ENCODE measurements around the gene SERGEF. TPM values are rescaled to one million over a fixed set of nuclear protein-coding genes. Genes with fewer than 3 reads are reported as not detected.

SERGEF gene
- total RNA-seq, 1 donor from 2014 or later: 15.2 TPM

DNA sequence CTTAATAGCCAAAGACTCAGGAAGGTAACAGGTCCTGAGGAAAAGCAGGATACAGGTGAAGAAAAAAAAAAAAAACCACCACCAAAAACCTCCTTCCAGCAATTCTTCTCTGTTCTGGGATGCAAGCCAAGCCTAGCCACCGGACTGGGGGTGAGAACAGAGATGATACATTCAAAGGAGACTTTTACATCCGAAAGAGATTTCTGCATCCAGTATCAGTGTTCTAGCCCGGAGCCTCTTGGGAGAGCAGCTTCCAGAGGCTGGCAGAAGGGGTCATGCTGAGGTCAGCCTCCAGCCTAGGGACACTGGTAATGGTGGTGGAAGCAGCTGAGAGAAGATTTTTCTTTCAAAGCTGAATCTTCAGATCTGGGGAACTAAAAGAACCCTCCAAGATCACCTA is 202.1 kb downstream of the SERGEF start:
- ATAC-seq: no peak
- DNase-seq (ENCODE audit: missing footprints): no peak
- intact Hi-C loops (cut with DNase I): no loop called here

DNA sequence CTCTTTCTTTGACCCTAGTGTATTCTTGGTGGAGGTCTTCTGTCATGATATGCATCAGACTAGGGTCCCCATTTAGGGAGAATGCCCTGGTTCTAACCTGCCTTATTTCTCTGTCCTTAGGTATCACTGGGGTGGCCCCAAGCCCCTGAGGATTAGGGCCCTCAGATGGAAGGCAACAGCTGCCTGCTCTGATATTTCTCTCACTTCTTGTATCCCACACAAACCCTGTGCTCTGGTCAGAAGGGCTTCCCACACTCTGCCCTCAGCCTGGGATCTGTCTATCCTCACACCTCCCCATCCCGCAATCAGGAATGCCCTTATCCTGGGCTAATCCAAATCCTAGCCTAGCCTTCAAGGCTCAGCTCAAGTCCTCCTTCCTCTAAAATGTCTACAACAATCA is 202.8 kb downstream of the SERGEF start:
- DNase-seq (ENCODE audit: missing footprints): no peak
- intact Hi-C loops (cut with DNase I): no loop called here
- no peak for ATAC-seq

- no peak for DNase-seq (ENCODE audit: missing footprints)
- ATAC-seq: no peak
- intact Hi-C loops (cut with DNase I): no loop called here
Observed at GRCh38 chr11:17807034-17807433, 205.8 kb downstream of the SERGEF start.

DNA sequence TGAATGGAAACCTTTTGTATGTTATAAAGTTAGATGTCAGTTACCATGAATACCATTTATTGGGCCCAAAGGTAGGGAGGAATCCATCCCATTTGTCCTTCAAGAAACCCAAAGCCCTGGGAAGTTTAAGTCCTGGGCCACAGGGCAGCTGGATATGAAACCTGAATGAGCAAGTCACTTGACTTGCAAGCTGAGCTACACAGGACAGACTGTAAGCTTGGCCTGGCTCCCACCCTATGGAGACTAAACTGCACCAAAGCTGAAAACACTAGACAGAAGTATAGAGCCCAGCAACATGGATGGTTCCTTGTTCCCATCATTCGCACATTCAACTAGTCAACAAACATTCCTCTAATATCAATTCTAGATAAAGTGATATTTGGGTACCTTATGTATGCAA is 207.0 kb downstream of the SERGEF start:
- no peak for DNase-seq (ENCODE audit: missing footprints)
- ATAC-seq: peak; percentile 50
- intact Hi-C loops (cut with DNase I): no loop called here

- DNase-seq (ENCODE audit: missing footprints): no peak
- ATAC-seq: no peak
- intact Hi-C loops (cut with DNase I): no loop called here
Observed at GRCh38 chr11:17805043-17805442, 207.8 kb downstream of the SERGEF start.

DNA sequence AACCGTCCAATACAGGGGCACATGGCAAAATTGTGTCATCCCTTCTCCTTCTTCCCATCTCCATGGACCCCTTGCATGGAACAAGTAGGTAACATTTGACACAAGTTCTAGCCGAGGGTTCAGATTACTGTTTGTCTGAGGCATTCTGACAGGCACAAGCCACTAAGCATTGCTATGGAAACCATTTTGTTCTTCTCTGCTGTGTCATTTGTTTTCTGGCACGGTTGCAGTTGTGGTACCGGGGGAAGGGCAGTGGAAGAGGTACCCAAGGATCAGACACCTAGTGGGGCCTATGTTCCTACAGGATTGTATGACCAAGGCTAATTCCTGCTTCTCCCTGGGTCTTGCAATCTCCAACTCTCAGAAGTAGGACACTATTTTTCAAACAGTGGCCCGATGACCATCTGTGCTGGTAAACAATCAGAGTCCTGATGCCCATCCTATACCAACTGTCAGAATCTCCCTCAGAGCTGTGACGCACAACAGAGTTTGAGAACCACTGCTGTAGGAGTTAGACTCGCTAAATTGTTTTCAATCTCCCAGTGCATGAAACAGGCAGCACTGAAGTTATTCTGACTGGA is 209.0 kb downstream of the SERGEF start:
- intact Hi-C loops (cut with DNase I): no loop called here
- ATAC-seq: no peak
- DNase-seq (ENCODE audit: missing footprints): no peak

- DNase-seq (ENCODE audit: missing footprints) (no peak), ATAC-seq (no peak)
- intact Hi-C loops (cut with DNase I): no loop called here
Observed at GRCh38 chr11:17802491-17802890, 210.4 kb downstream of the SERGEF start.

- ATAC-seq (no peak), DNase-seq (ENCODE audit: missing footprints) (no peak)
- intact Hi-C loops (cut with DNase I): no loop called here
Observed at GRCh38 chr11:17801166-17801565, 211.7 kb downstream of the SERGEF start.

GRCh38 chr11:17799147-17799546 is 213.7 kb downstream of the SERGEF start:
- ATAC-seq: no peak
- intact Hi-C loops (cut with DNase I): no loop called here
- no peak for DNase-seq (ENCODE audit: missing footprints)

DNA sequence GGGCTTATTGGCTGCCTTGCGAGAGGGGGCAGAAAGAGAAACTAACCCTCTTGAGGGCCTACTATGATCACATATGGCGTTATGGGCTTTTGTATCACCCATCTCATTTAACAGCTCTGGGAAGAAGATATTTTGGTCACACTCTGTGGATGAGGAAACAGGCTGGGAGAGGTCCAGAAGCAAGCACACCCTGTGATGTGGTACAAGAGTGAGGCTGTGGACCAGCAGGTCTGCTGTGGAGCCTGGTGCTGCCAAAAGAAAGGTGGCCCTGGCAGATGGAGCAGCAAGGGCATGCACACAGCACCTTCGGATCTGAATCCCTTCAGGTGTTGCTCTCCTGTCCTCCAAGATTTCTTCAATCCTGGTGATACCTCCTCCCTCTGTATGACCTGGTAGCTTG is 214.1 kb downstream of the SERGEF start:
- DNase-seq (ENCODE audit: missing footprints) (no peak), ATAC-seq (peak; percentile 79)
- intact Hi-C loops (cut with DNase I): no loop called here

- ATAC-seq (peak; percentile 86), DNase-seq (ENCODE audit: missing footprints) (no peak)
- intact Hi-C loops (cut with DNase I): no loop called here
Observed at GRCh38 chr11:17798253-17798652, 214.6 kb downstream of the SERGEF start.

DNA sequence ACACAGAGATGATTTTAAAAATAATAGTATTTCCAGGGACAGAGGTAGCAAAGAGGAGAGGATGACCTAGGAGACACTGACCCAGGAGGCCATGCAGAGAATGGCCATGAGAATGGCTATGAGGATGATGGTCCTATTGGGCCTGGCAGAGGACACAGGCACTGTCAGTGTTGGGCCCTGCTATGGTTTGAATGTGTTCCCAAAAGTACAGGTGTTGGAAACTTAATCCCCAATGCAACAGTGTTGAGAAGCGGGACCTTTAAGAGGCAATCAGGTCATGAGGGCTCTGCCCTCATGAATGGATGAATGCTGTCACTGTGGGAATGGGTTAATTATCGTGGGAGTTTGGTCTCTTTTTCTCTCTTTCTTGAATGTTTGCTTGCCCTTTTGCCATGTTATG is 216.7 kb downstream of the SERGEF start:
- intact Hi-C loops (cut with DNase I): no loop called here
- ATAC-seq (no peak), DNase-seq (ENCODE audit: missing footprints) (no peak)

DNA sequence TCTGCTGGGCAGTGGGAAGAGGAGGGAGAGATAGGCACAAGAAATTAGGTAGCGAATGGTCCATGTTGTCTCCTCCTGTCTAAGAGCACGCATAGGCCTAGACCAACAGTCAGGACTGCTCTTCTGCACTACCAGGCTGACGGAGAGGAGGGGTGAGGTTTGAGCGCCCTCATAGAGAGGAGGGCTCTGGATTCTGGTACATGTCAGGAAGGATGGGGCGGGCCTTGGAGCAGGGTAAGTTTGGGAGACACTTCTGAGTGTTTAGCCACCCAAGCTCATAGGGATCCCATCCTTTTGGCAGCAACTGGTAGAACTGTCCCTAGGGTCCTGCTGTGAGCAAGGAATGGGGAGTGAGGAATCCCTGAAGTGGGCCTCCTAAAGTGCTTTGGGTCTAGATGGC is 217.9 kb downstream of the SERGEF start:
- intact Hi-C loops (cut with DNase I): no loop called here
- ATAC-seq: no peak
- DNase-seq (ENCODE audit: missing footprints): no peak

DNA sequence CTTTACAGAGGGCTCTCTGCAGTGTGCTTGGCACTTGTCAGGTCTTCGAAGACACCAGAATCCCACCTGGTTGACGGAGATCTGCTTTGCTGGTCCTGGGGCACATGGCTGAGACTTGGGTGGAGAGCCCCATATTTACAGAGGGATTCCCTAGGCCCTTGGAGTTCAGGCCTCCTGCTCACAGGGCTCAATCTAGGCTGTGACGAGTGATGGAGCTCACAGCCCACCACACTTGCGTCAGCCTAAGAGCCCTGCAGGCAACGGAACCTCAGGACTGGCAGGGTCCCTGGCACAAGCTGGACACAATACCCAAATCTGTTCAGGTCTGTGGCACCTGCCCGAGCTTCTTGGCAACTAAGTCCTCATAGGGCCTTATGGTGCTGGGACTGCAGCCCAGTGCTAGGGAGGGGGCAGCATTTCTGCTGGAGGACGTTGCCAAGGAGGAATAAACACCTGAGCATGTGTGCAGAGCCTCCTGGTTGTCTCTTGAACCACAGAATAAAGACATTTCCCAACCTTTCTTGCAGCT is 219.1 kb downstream of the SERGEF start:
- intact Hi-C loops (cut with DNase I): no loop called here
- no peak for DNase-seq (ENCODE audit: missing footprints)
- no peak for ATAC-seq

GRCh38 chr11:17792161-17792560 is 220.7 kb downstream of the SERGEF start:
- ATAC-seq (no peak), DNase-seq (ENCODE audit: missing footprints) (no peak)

GRCh38 chr11:17791144-17791543 is 221.7 kb downstream of the SERGEF start:
- DNase-seq (ENCODE audit: missing footprints) (no peak), ATAC-seq (no peak)
- intact Hi-C loops (cut with DNase I): no loop called here

More at GRCh38 chr11:17792161-17792560, 220.7 kb downstream of the SERGEF start:
- intact Hi-C loops (cut with DNase I): no loop called here

DNA sequence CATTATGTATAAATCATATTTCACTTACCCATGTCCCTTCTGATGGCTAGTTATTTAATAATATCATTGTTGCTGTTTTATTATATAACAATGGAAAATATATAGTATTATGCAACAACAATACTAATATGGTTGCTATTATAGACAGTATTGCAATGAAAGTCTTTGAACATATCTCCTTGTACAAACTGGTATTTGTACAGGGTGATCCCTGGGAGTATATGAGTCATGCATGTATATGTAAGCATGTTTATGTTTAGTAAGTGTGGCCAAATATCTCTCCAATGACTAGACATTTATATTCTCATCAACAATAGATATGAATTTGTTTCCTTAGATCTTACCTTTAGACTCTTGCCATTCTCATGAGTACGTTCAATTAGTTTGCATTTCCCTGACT is 222.4 kb downstream of the SERGEF start:
- no peak for DNase-seq (ENCODE audit: missing footprints)
- no peak for ATAC-seq
- intact Hi-C loops (cut with DNase I): no loop called here

GRCh38 chr11:17788084-17788483 is 224.8 kb downstream of the SERGEF start:
- ATAC-seq: no peak
- DNase-seq (ENCODE audit: missing footprints): no peak
- intact Hi-C loops (cut with DNase I): no loop called here

DNA sequence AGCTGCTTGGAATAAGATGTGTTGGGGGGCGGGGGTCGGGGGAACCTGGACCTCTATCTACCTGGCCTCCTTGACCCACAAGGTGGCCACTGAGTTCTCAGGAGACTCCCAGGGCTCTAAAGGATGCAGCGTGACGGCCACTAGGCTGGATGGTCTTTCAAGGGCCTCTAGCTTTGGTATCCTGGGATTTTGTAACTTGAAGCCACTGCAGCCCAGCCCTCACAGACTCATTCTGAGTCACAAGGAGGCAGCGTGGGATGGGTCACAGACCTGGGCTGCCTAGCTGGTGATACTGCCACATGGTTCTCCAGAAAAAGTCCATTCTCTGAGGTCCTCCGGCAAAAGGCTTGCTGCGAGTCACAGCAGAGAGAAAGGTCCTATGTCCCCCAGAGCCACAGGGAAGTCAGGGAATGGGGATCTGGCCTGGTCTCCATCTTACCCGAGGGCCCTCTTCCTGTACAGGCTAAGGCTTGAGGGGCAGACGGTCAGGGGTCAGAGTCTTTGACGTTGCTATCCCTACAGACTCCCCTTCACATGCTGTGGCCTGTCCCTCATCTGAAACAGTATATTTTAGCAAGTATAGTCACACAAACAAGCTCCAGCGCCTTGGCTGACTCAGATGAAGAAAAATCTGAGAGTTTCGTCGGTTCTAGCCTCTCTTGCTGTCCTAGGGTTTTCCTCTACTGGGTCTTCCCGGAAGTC is 225.9 kb downstream of the SERGEF start:
- intact Hi-C loops (cut with DNase I): no loop called here
- DNase-seq (ENCODE audit: missing footprints) (no peak), ATAC-seq (no peak)

GRCh38 chr11:17783878-17784277 is 229.0 kb downstream of the SERGEF start:
- no peak for ATAC-seq
- intact Hi-C loops (cut with DNase I): no loop called here
- DNase-seq (ENCODE audit: missing footprints): no peak

All from Right ventricle myocardium inferior (tissue), 1 donor.